ENCODE measurements around the gene ACBD7.
A peak's percentile ranks its signal among the peaks of the same experiment; 100 is the strongest.

Gene ACBD7

GRCh38 chr10:15088428-15089261 is at the start of gene ACBD7:
ACBD7 (minus strand) TSS chr10:15088776; CDS start chr10:15088728, 48 bp downstream.
- DNase-seq = peak; percentile 61

DNA sequence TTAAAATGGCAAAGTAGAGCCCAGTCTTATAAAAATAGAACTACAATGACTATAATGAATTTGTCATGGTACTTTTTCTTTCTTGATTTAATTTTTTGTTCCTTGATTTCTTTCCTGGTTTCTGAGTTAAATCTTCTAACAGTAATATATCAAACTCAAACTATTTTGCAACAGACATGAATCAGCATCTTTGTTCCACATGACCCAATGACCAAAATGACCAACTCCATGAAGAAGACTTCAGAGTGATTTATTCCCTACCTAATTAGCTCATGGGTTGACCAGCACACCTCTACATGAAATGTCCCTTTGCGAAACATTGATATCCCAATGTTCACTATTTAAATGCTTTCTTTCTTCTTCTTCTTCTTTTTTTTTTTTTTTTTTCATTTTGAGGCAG is 49.1 kb upstream of the ACBD7 start:
- no peak for DNase-seq

DNA sequence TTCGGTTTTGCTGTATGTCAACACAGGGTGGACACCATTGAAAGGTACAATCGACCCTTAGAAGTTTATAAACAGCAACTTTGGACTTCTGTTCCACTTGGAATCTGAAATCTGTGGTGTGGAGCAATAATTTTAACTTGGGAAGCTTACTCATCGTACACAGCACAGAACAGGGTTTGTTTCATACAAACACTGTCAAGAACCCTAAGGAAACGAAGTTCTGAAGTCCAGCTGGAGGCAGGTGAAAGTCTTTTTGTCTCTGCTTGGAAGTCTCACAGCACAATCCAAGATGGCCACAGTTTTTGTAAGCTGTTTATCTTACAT is 48.4 kb upstream of the ACBD7 start:
- DNase-seq = no peak

- no peak for DNase-seq
These were observed 47.8 kb upstream of the ACBD7 start for GRCh38 chr10:15136129-15137035.

GRCh38 chr10:15131330-15131729 is 42.8 kb upstream of the ACBD7 start:
- no peak for DNase-seq

DNA sequence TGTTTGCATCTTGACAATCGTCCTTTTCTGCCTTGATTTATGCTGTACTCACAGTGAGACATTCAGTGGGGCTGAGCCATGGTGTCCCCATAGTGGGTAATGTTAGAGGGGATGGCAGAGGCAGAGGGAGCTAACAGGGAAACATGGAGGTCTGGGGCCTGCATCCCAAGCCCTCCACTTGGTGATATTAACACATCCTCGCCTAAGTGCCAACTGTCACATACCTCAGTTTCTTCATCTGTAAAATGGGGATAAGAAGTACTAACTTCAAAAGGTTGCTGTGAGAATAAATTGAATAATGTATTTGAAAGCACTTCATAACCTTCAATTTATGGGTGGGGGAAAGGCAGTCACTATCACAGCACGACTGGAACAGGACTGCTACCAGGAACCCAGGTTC is 36.3 kb upstream of the ACBD7 start:
- DNase-seq = no peak

DNA sequence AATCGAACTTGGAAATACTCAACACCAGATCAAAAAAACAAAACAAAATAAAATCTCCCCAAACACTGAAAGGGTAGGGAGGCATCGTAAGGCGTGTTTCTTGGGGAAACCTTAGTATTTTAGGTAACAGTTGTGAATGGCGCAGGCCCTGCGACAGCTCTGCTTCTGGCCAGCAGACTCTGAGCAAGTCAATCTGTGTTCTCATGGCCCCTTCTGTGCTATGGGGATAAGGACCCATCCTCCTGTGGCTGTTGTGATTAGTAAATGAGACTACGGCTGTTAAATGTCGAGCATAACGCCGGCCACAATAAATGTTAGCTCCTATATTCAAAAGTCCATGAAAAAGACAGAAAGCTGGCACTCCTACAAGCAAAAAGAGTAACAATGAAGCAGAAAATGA is 35.6 kb upstream of the ACBD7 start:
- no peak for DNase-seq

GRCh38 chr10:15123749-15124184 is 35.2 kb upstream of the ACBD7 start:
- DNase-seq = no peak

GRCh38 chr10:15122477-15123030 is 34.0 kb upstream of the ACBD7 start:
- no peak for DNase-seq

DNA sequence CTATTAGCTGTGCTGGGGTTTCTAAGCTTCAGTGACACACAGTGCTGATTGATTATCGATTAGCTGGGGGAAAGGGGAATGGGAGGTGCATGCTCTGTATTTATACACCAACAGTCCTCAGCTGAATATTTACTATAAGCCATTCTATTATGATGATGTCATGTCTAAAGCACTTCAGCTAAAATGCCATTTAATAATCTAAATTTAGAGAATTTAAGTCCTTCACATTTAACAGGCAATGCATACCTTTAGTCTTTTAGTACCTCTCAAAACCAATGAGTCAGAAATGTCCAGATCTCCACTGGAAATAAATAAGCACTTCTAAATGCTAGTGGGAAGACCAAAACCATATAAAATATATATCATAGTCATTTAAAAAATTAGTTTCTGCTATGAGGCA is 33.1 kb upstream of the ACBD7 start:
- no peak for DNase-seq

- no peak for DNase-seq
These were observed 31.9 kb upstream of the ACBD7 start for GRCh38 chr10:15120523-15120922.

- DNase-seq = no peak
These were observed 30.0 kb upstream of the ACBD7 start for GRCh38 chr10:15118615-15119014.

- DNase-seq = no peak
These were observed 27.6 kb upstream of the ACBD7 start for GRCh38 chr10:15116225-15116624.

GRCh38 chr10:15113766-15114165 is 25.2 kb upstream of the ACBD7 start:
- no peak for DNase-seq

- DNase-seq = no peak
These were observed 24.1 kb upstream of the ACBD7 start for GRCh38 chr10:15112657-15113056.

GRCh38 chr10:15106352-15107013 is 17.9 kb upstream of the ACBD7 start:
- DNase-seq = peak; percentile 55

DNA sequence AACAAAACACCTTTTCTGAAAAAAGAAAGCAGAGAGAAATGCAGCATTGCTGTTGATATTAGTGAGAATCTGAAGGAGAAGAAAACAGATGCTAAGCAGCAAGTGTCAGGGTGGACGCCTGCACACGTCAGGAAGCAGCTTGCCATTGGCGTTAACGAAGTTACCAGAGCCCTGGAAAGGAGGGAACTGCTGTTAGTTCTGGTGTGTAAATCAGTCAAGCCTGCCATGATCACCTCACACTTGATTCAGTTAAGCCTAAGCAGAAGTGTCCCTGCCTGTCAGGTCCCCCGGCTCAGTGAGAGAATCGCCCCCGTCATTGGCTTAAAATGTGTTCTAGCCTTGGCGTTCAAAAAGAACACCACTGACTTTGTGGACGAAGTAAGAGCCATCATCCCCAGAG is 14.9 kb upstream of the ACBD7 start:
- no peak for DNase-seq

- no peak for DNase-seq
These were observed 11.3 kb upstream of the ACBD7 start for GRCh38 chr10:15099886-15100285.

- peak; percentile 96 for DNase-seq
These were observed 8.6 kb upstream of the ACBD7 start, which contains the start of gene RPP38 for GRCh38 chr10:15097011-15097812. RPP38 (plus strand) TSS chr10:15097355; CDS start chr10:15103315, 5,960 bp downstream.

DNA sequence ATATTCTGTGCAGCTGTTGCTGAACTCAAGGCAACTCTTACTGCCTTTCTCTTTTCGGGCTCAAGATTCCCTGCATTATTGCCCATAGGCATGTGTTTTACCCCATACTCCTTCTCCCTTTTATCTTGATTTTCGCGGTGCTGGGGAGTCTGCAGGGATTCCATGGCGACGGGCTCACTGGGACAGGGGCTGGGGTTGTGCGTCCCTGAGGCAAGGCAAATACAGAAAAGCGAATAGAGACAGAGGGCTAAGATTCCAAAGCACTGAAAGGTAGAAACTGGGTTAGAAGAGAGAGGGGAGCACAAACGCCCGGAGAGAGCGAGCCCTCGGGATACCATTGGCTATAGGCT is 8.1 kb upstream of the ACBD7 start:
- no peak for DNase-seq

GRCh38 chr10:15092855-15093408 is 4.4 kb upstream of the ACBD7 start:
- no peak for DNase-seq

GRCh38 chr10:15091418-15091817 is 2.8 kb upstream of the ACBD7 start:
- no peak for DNase-seq

Data from activated T-cell treated with anti-CD3 and anti-CD28 coated beads for 4 hours (primary cell).